NCI-H526 treated with DMSO at 0.1 percent for 48 hours (cell line): ENCODE measurements around the gene MRC2.

Source experiments
- DNase-seq: peaks from one replicate; lab custom pipeline; 2025; lab: John Stamatoyannopoulos, UW

Gene MRC2

GRCh38 chr17:62703261-62703775, 75.8 kb downstream of the MRC2 start:
- no peak for DNase-seq

GRCh38 chr17:62703776-62704380, 76.4 kb downstream of the MRC2 start:
- peak; percentile 21 for DNase-seq

- DNase-seq, result no peak
These were observed 77.0 kb downstream of the MRC2 start for GRCh38 chr17:62704381-62704971.

- DNase-seq, result no peak
These were observed 77.8 kb downstream of the MRC2 start for GRCh38 chr17:62705156-62705777.

- no peak for DNase-seq
These were observed 78.5 kb downstream of the MRC2 start for GRCh38 chr17:62705778-62706597.

- no peak for DNase-seq
These were observed 79.3 kb downstream of the MRC2 start for GRCh38 chr17:62706598-62707424.

- no peak for DNase-seq
These were observed 79.9 kb downstream of the MRC2 start for GRCh38 chr17:62707425-62707739.

GRCh38 chr17:62708587-62708986, 81.1 kb downstream of the MRC2 start:
- no peak for DNase-seq

GRCh38 chr17:62712171-62712581, 84.7 kb downstream of the MRC2 start:
- DNase-seq, result no peak

- no peak for DNase-seq
These were observed 85.8 kb downstream of the MRC2 start for GRCh38 chr17:62713086-62713881.

- no peak for DNase-seq
These were observed 86.7 kb downstream of the MRC2 start for GRCh38 chr17:62714016-62714777.

GRCh38 chr17:62715882-62716390, 88.5 kb downstream of the MRC2 start:
- no peak for DNase-seq

GRCh38 chr17:62716834-62717588, 89.5 kb downstream of the MRC2 start:
- DNase-seq, result no peak

- no peak for DNase-seq
These were observed 90.1 kb downstream of the MRC2 start for GRCh38 chr17:62717589-62717855.

GRCh38 chr17:62717889-62718288, 90.4 kb downstream of the MRC2 start:
- DNase-seq, result no peak

- DNase-seq, result no peak
These were observed 91.0 kb downstream of the MRC2 start for GRCh38 chr17:62718429-62718828.

- DNase-seq, result no peak
These were observed 92.1 kb downstream of the MRC2 start for GRCh38 chr17:62719586-62719985.

- no peak for DNase-seq
These were observed 92.8 kb downstream of the MRC2 start for GRCh38 chr17:62720126-62720850.

GRCh38 chr17:62722625-62723024, 95.2 kb downstream of the MRC2 start:
- DNase-seq, result no peak
